ENCODE measurements around the gene STXBP4.

The STXBP4 gene

GRCh38 chr17:55167024-55167725, 198.6 kb downstream of the STXBP4 start:
- DNase-seq (ENCODE audit: low read depth), result no peak

GRCh38 chr17:55168958-55169687, 200.6 kb downstream of the STXBP4 start:
- no peak for DNase-seq (ENCODE audit: low read depth)

- no peak for DNase-seq (ENCODE audit: low read depth)
These were observed 203.2 kb downstream of the STXBP4 start for GRCh38 chr17:55171634-55172328.

- no peak for DNase-seq (ENCODE audit: low read depth)
These were observed 204.0 kb downstream of the STXBP4 start for GRCh38 chr17:55172612-55173011.

GRCh38 chr17:55174133-55174532, 205.6 kb downstream of the STXBP4 start:
- no peak for DNase-seq (ENCODE audit: low read depth)

- DNase-seq (ENCODE audit: low read depth), result no peak
These were observed 207.3 kb downstream of the STXBP4 start for GRCh38 chr17:55175788-55176427.

- no peak for DNase-seq (ENCODE audit: low read depth)
These were observed 208.7 kb downstream of the STXBP4 start for GRCh38 chr17:55177159-55177854.

- DNase-seq (ENCODE audit: low read depth), result no peak
These were observed 209.3 kb downstream of the STXBP4 start for GRCh38 chr17:55177855-55178217.

GRCh38 chr17:55186937-55187770, 218.6 kb downstream of the STXBP4 start:
- no peak for DNase-seq (ENCODE audit: low read depth)

GRCh38 chr17:55190748-55191147, 222.2 kb downstream of the STXBP4 start:
- no peak for DNase-seq (ENCODE audit: low read depth)

- DNase-seq (ENCODE audit: low read depth), result no peak
These were observed 230.3 kb downstream of the STXBP4 start for GRCh38 chr17:55198690-55199370.

GRCh38 chr17:55200904-55201303, 232.3 kb downstream of the STXBP4 start:
- no peak for DNase-seq (ENCODE audit: low read depth)

GRCh38 chr17:55201308-55201932, 232.9 kb downstream of the STXBP4 start:
- no peak for DNase-seq (ENCODE audit: low read depth)

- DNase-seq (ENCODE audit: low read depth), result no peak
These were observed 234.3 kb downstream of the STXBP4 start for GRCh38 chr17:55202896-55203295.

GRCh38 chr17:55208078-55208812, 239.7 kb downstream of the STXBP4 start:
- DNase-seq (ENCODE audit: low read depth), result no peak

GRCh38 chr17:55210292-55210691, 241.7 kb downstream of the STXBP4 start:
- DNase-seq (ENCODE audit: low read depth), result no peak

GRCh38 chr17:55212880-55213279, 244.3 kb downstream of the STXBP4 start:
- no peak for DNase-seq (ENCODE audit: low read depth)

- no peak for DNase-seq (ENCODE audit: low read depth)
These were observed 247.1 kb downstream of the STXBP4 start for GRCh38 chr17:55215711-55216110.

- DNase-seq (ENCODE audit: low read depth), result no peak
These were observed 248.3 kb downstream of the STXBP4 start for GRCh38 chr17:55216888-55217287.

All from amniotic epithelial cell (primary cell).